Activated naive CD8-positive, alpha-beta T cell treated with anti-CD3 and anti-CD28 coated beads, Interleukin-2, amount 50 U/mL, for 16 hours (primary cell): ENCODE measurements around the gene C18orf63.
"Not testable (repeated sequence)": the region's sequence is repeated elsewhere in the genome, so short reads cannot be mapped to it uniquely, and the experiment has no call there.

Source experiments
- DNase-seq: peaks from one replicate; pipeline ENCODE4 v3.0.0-alpha.2; 2020; ENCODE audit warnings: low read depth, low spot score

The C18orf63 gene

DNA sequence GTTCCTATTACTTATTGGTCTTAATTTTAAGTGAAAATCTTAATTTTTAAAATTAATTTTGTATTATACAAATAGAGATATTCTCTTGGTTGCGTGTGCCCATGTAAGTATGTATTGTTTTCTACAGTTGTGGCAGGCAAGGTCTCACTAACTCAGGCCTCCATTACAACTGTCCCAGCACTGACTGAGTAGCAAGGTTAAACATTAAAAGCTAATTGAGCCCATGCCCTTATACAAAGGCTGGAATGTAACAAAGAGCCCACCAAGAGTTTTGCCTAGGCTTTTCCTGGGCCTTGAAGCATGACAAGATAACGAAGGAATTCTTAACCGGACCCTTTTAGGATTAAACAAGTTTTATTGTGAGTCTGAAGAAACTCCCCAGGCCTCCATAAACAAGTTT is 11.2 kb downstream of the C18orf63 start:
- not testable (repeated sequence) for DNase-seq

GRCh38 chr18:74328206-74328605 is 12.6 kb downstream of the C18orf63 start:
- no peak for DNase-seq

- no peak for DNase-seq
These were observed 14.1 kb downstream of the C18orf63 start for GRCh38 chr18:74329688-74330205.

GRCh38 chr18:74331404-74331803 is 15.8 kb downstream of the C18orf63 start:
- DNase-seq, result no peak

- DNase-seq, result no peak
These were observed 17.5 kb downstream of the C18orf63 start for GRCh38 chr18:74333091-74333490.

DNA sequence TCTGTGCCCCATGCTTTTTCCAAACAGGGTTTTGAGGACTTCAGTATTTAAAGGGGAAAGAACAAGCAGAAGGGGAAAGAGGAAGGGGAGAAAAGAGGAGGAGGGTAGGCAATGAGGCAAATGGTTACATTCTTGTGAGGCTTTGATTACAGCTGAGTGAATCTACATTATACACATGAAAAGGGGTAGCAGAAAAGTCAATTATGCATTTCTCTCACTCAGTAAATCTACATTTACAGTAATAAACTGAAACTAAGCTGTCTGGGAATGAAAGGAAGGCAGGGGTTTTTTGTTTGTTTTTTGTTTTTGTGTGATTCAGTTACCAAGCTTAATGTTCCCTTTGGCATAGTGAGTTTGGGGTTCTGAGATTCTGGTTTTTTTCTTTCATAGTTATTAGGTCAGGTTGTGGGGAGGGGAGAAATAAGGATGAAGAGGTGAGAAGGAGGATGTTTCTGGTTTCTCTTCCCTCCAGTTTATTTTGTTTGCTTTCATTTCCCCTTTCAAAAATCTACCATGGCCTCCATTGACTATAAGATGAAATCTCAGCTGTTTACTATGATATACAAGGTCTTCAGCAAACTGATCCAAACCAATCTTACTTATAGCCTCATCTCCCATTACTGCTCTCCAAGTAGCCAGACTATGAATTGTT is 18.7 kb downstream of the C18orf63 start:
- no peak for DNase-seq

- DNase-seq, result no peak
These were observed 21.0 kb downstream of the C18orf63 start for GRCh38 chr18:74336656-74337055.

DNA sequence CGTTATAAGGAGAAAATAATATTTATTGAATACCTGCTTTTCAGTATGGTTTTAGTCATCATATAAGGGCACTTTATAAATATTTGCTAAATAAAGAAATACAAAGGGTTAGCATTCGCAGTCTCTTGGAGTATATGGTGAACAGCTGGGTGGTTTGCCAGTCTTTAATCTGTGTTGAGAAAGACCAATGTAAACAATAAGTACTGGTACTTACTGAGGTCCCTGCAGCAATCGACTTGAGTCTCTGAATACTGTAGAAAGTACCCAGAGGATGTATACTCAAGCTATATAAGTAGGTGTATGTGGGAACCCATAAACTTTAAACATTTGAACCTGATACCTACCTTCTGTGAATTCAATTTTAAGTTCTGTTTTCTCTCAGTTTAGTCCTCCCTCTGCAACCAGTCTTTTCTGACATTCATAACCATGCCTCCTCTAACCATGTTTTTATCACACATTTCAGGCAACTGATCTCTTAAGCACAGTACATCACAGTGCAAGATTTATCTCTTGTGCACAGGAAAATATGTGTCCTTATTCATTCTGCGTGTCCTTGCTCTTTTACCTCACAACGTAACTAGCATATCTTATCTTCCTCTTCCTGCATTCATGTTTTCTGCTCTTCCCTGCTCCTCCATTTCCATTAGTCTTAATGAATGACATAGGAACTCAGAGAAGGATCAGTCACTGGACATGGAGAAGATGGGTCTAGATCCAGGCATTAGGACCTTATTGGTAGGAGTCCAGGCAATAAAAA is 21.7 kb downstream of the C18orf63 start:
- DNase-seq, result no peak

DNA sequence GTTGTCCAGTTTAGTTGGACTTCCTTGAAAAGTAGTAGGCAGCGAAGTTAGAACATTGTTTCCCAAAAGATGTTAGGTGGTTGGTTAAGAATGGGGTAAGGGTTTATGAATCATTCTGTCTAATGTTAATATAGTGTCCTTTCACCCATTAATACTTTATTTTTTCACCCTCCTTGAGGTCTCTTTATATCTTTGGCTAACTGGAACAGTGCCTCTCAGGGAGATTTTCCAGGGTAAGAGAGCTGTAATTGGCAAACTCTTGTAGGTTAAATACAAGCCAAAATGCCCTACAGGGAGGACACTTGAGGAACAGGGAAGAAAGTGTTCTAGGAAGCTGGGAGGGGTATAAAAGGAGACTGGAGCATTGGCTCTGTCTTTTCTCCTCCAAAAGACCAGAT is 22.3 kb downstream of the C18orf63 start:
- no peak for DNase-seq

GRCh38 chr18:74342416-74343043 is 26.9 kb downstream of the C18orf63 start:
- no peak for DNase-seq

- no peak for DNase-seq
These were observed 30.6 kb downstream of the C18orf63 start for GRCh38 chr18:74346206-74346605.

GRCh38 chr18:74348581-74348980 is 32.9 kb downstream of the C18orf63 start:
- no peak for DNase-seq

DNA sequence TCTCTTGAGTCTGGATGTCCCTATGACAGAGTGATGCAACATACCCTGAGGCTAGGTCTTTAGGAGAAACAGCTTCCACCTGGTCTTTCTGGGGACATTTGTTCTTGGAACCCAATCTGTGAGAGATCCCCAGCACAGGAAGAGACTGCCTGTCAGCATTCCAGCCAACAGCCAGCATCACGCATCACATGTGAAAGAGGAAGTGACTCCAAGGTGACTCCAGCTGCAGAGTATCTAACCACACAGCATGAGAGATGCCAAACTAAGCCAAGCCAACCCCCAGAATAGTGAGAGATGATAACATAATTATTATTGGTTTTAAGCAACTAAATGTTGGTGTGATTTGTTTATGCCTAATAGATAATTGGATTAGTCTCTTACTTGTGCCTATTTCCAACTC is 35.7 kb downstream of the C18orf63 start:
- no peak for DNase-seq

- no peak for DNase-seq
These were observed 37.6 kb downstream of the C18orf63 start for GRCh38 chr18:74353169-74353775.

- DNase-seq, result no peak
These were observed 41.3 kb downstream of the C18orf63 start for GRCh38 chr18:74356959-74357358.

- DNase-seq, result no peak
These were observed 45.4 kb downstream of the C18orf63 start for GRCh38 chr18:74360852-74361655.

DNA sequence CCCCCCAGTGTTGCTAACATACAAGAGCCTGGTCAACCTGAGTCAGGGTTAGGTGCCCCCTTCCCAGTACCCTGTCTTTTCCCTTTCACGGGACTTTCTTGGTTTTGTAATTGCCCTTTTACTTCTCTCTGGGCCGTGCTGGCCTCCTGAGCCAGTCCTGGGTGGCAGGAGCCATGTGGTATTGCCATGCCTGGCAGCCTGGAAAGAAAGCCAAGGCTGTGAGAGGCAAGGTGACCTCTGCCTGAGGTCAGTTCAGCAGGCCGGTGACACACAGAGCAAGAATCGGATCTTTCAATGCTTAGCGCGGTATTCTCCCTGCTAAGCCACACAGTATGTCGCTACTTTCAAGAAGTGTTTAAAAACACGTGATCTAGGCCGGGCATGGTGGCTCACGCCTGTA is 52.3 kb downstream of the C18orf63 start:
- DNase-seq, result no peak

GRCh38 chr18:74368901-74369705 is 53.5 kb downstream of the C18orf63 start:
- no peak for DNase-seq

DNA sequence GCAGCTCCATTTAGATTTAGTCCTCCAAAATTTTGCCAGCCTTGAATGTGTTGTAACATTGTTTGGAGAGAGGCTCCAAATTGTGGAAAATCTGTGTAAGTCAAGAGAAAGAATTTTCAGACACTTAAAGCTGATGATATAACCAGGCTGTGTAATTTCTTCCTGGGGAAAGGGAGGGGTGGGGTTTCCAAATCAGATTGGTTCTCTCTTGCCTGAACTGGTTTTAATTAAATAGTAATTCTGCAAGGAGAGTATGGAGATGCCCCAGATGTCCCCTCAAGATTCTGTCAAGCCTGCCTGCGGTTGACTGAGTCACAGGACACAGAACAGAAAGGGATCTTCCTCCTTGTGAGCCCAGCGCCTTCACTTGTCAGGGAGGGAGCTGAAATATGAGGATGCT is 54.5 kb downstream of the C18orf63 start:
- DNase-seq, result no peak

GRCh38 chr18:74373428-74373827 is 57.8 kb downstream of the C18orf63 start:
- no peak for DNase-seq

DNA sequence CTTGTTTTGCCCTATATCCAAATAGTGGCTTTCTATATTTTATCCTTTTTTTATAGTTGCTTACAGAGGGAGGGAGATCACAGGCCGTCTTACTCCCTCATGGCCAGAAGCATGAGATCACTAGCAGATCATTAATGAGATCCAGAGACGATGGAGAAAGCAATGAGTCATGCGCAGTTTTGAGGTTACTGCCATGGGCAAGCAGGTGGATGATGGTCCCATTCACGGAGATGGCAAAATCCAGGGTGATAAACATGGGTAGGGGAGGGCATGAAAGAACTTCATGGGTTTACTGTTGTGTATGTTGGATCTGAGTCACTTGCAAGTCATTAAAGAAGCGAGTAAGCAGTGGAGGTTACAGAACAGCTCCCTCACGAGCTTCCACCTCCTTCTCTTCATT is 60.4 kb downstream of the C18orf63 start:
- DNase-seq, result no peak
